Activated CD4-positive, alpha-beta T cell treated with anti-CD3 and anti-CD28 coated beads, Interleukin-2, amount 10 ng/mL, durations not matched to agents 24 days and 14 days (primary cell): Measurements from ENCODE around the gene ZNF467. TPM values are rescaled to one million over a fixed set of nuclear protein-coding genes. Genes with fewer than 3 reads are reported as not detected.

Source experiments
- DNase-seq: peaks from one replicate; pipeline ENCODE4 v3.0.0; 2022
- H3K27ac Mint-ChIP-seq: one replicate; pipeline ENCODE4 v1.8.0; 2022; ENCODE audit warnings: mild to moderate bottlenecking, mixed read lengths
- H3K27me3 Mint-ChIP-seq: one replicate; pipeline ENCODE4 v1.8.0; 2022; ENCODE audit warnings: mixed read lengths
- H3K36me3 Mint-ChIP-seq: one replicate; pipeline ENCODE4 v1.8.0; 2022; ENCODE audit warnings: low read depth, mild to moderate bottlenecking, mixed read lengths
- H3K4me1 Mint-ChIP-seq: one replicate; pipeline ENCODE4 v1.8.0; 2021; ENCODE audit warnings: mixed read lengths
- H3K4me3 Mint-ChIP-seq: one replicate; pipeline ENCODE4 v1.8.0; 2022; ENCODE audit warnings: mild to moderate bottlenecking, moderate library complexity, mixed read lengths
- H3K9me3 Mint-ChIP-seq: one replicate; pipeline ENCODE4 v1.8.0; 2021; ENCODE audit warnings: mixed read lengths
- intact Hi-C: fragments of 100-400 bp; cut with micrococcal nuclease; formaldehyde crosslinking; loops from one replicate; pipeline ENCODE4 v1.15.1; 2023
- total RNA-seq: library from RNA; stranded (reverse); gene quantifications from 2 replicates; pipeline ENCODE4 v1.2.3, GENCODE V29; 2022

ZNF467 gene
- total RNA-seq, 1 donor from 2014 or later, result 0.21 TPM

DNA sequence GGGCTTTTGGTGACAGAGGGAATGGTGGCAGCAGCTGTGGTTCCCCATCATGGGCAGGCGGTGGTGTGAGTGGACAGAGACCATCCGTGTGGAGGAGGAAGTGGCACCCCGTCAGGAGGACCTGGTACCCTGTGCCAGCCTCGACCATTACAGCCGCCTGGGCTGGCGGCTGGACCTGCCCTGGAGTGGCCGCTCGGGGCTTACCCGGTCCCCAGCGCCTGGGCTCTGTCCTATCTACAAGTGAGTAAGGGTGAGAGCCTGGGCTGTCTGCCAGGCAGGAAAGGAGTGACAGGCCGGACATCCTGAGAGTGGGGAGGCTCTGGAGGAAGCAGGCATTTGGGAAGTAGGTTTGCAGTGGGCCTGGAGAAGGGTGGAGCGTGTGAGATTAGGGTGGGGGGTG, 2.9 kb upstream of the ZNF467 start:
- no peaks in the 10 kb centered on the region for H3K9me3 Mint-ChIP-seq
- H3K4me3 Mint-ChIP-seq, result no peak overlapping the region
- H3K27me3 Mint-ChIP-seq, result peaks cover 22% of the 10 kb centered on the region
- H3K36me3 Mint-ChIP-seq, result no peaks in the 10 kb centered on the region
- H3K4me1 Mint-ChIP-seq, result no peaks in the 10 kb centered on the region
- intact Hi-C loops, result no loop called here
- DNase-seq, result no peak
- no peak overlapping the region for H3K27ac Mint-ChIP-seq

DNA sequence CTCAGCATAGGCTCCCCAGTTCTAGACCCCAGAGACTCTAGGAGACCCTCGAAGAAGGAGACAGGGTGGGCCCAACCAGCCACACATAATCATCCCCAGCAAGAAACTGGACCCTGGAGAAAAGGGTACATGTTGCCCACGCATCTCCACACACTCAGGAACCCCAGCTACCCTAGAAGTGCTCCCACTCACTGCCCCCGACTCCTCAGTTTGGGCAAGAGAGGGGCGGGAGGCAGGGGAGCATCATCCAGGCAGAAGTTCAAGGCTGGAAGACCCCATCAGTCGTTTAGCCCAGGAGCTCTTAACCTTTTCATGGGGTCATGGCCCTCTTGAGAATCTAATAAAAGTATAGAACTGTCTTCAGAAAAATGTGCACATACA, 1.8 kb upstream of the ZNF467 start:
- Mint-ChIP-seq H3K27me3 (peaks cover 26% of the 10 kb centered on the region), H3K36me3 (no peaks in the 10 kb centered on the region), H3K27ac (no peak overlapping the region), H3K4me1 (no peaks in the 10 kb centered on the region), H3K4me3 (no peak overlapping the region), H3K9me3 (no peaks in the 10 kb centered on the region)
- intact Hi-C loops, result no loop called here
- DNase-seq, result no peak

DNA sequence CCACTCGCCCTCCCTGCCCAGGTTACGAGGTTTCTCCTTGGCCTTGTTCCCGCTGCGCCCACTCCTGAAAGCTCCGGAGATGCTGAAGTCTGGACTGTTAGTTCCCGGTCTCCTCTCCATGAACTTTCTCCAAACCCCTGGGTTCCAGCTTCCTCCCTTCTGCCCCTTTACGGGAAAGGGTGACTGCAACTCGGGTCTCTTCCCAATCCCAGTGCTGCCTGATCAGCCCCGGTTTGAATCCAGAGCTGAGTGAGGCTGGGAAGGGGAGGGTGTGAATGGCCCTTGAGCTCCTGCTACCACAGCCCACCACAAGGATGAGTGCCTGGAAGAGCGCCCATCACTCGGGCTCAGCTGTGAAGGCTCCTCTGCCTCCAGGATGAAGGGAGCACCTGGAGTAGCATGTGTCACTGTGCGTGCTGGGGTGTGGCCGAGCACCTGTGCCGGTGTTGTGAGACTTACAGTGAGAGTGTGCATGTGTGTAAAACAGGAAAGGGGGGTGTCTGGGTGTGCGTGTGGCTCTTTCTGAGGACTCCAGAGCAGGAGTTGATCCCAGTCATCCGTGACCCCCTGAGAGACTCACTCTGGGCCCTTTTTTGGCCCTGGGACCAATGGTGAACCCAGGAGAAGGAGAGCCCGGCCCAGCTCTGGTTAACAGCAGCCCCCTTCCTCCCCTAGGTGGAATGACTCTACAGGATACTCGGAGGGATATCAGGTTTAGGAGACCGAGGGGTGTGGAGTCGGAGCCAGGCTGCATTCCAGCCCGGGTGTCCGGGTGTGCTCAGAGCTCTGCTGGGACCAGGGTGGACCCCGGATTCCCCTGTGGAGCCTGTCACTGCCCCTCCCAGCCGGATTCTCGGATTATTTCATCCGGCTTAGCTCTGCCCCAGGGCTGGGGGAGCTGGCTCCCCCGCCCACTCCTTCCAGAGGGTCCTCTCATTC, 1.1 kb upstream of the ZNF467 start:
- no peaks in the 10 kb centered on the region for H3K36me3 Mint-ChIP-seq
- H3K4me3 Mint-ChIP-seq, result peak overlapping the region; percentile 67
- no peak overlapping the region for H3K27ac Mint-ChIP-seq
- peaks cover 30% of the 10 kb centered on the region for H3K27me3 Mint-ChIP-seq
- DNase-seq, result no peak
- intact Hi-C loops, result no loop called here
- no peaks in the 10 kb centered on the region for H3K9me3 Mint-ChIP-seq
- H3K4me1 Mint-ChIP-seq, result no peaks in the 10 kb centered on the region

GRCh38 chr7:149772956-149773434, 393 bp downstream of the ZNF467 start:
- no peaks in the 10 kb centered on the region for H3K4me1 Mint-ChIP-seq
- DNase-seq, result peak; percentile 78
- H3K9me3 Mint-ChIP-seq, result no peaks in the 10 kb centered on the region
- intact Hi-C loops, result no loop called here
- peak overlapping the region; percentile 79 for H3K4me3 Mint-ChIP-seq
- H3K27me3 Mint-ChIP-seq, result peaks cover 34% of the 10 kb centered on the region
- no peaks in the 10 kb centered on the region for H3K36me3 Mint-ChIP-seq
- H3K27ac Mint-ChIP-seq, result no peak overlapping the region

DNA sequence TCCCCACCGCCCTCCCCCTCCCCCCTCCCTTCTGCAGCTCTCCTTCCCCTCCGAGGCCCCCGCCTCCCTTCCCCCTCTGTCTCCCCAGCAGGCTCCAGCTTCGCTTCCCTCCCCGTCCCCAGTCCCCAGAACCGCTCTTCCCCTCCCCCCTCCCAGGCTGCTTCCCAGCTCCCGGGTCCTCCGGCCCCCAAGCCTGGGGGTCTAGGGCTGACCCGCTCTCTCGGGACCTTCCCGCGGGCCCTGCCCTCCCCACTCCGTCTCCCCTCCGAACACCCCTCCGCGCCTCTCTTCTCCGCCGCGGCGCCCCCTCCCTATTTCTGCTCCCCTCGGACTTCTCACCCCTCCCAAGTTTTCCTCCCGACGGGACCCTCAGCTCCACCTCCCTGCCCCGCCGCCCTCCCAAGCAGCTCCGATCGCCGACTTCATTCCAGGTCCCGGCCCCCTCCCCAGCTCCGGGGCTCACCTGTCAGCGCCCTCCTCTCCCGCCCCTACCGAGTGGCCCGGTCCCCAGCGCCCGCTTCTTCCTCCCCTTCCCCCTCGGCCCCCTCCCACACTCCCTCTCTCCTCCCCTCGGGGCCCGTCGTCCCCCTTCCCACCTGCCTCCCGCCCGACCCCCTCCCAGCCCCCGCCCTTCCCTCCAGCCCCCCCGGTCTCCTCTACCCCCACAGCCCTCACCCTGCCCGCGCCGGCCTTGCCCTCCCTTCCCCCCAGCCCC, 990 bp downstream of the ZNF467 start:
- Mint-ChIP-seq H3K27me3 (peaks cover 34% of the 10 kb centered on the region), H3K27ac (no peak overlapping the region), H3K36me3 (no peaks in the 10 kb centered on the region), H3K4me1 (no peaks in the 10 kb centered on the region), H3K9me3 (no peaks in the 10 kb centered on the region), H3K4me3 (peak overlapping the region; percentile 86)
- DNase-seq, result peak; percentile 60
- intact Hi-C loops, result no loop called here

GRCh38 chr7:149771720-149772240, 1.6 kb downstream of the ZNF467 start:
- H3K4me3 Mint-ChIP-seq, result peak overlapping the region; percentile 86
- H3K36me3 Mint-ChIP-seq, result no peaks in the 10 kb centered on the region
- intact Hi-C loops, result loop anchor here (1.0 to 2.0 kb wide), 4 partner anchors 57 to 173 kb away; partner anchors contain the start of genes ATP6V0E2 and ZNF862
- no peak overlapping the region for H3K27ac Mint-ChIP-seq
- H3K4me1 Mint-ChIP-seq, result no peaks in the 10 kb centered on the region
- peak; percentile 96 for DNase-seq
- no peaks in the 10 kb centered on the region for H3K9me3 Mint-ChIP-seq
- peaks cover 32% of the 10 kb centered on the region for H3K27me3 Mint-ChIP-seq

GRCh38 chr7:149770728-149771636, 2.4 kb downstream of the ZNF467 start:
- no peaks in the 10 kb centered on the region for H3K9me3 Mint-ChIP-seq
- H3K27me3 Mint-ChIP-seq, result peaks cover 28% of the 10 kb centered on the region
- no peak overlapping the region for H3K27ac Mint-ChIP-seq
- intact Hi-C loops, result loop anchor here (1.0 to 2.0 kb wide), 4 partner anchors 56 to 172 kb away; partner anchors contain the start of genes ATP6V0E2 and ZNF862
- no peaks in the 10 kb centered on the region for H3K4me1 Mint-ChIP-seq
- no peaks in the 10 kb centered on the region for H3K36me3 Mint-ChIP-seq
- no peak for DNase-seq
- H3K4me3 Mint-ChIP-seq, result peak overlapping the region; percentile 86

DNA sequence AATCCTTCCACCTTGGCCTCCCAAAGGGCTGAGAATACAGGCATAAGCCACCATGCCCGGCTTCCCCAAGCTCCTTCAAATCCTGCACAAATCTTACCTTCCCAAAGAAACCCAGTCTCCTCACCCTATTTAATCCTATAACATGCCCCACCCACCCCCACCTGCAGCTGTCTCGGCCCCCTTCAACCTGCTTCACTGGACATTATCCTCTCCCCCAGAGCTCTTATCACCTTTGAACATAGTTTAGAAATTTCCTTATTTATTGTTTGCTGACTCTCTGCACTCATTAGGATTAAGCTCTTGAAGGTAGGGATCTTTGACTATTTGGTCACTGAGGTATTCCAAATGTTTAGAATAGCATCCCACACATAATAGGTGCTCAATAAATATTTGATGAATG, 3.5 kb downstream of the ZNF467 start:
- no peaks in the 10 kb centered on the region for H3K9me3 Mint-ChIP-seq
- intact Hi-C loops, result loop anchor here (2.0 kb wide), 3 partner anchors 55 to 171 kb away; partner anchors contain the start of gene ATP6V0E2
- H3K27me3 Mint-ChIP-seq, result peaks cover 21% of the 10 kb centered on the region
- H3K36me3 Mint-ChIP-seq, result no peaks in the 10 kb centered on the region
- H3K4me1 Mint-ChIP-seq, result no peaks in the 10 kb centered on the region
- no peak for DNase-seq
- no peak overlapping the region for H3K4me3 Mint-ChIP-seq
- no peak overlapping the region for H3K27ac Mint-ChIP-seq

GRCh38 chr7:149768931-149769330, 4.5 kb downstream of the ZNF467 start:
- no peaks in the 10 kb centered on the region for H3K4me1 Mint-ChIP-seq
- DNase-seq, result no peak
- no peaks in the 10 kb centered on the region for H3K36me3 Mint-ChIP-seq
- no peak overlapping the region for H3K27ac Mint-ChIP-seq
- no peak overlapping the region for H3K4me3 Mint-ChIP-seq
- H3K9me3 Mint-ChIP-seq, result no peaks in the 10 kb centered on the region
- peaks cover 13% of the 10 kb centered on the region for H3K27me3 Mint-ChIP-seq
- intact Hi-C loops, result no loop called here

GRCh38 chr7:149767068-149767467, 6.3 kb downstream of the ZNF467 start:
- DNase-seq, result no peak
- H3K27me3 Mint-ChIP-seq, result peaks cover 11% of the 10 kb centered on the region
- H3K36me3 Mint-ChIP-seq, result no peaks in the 10 kb centered on the region
- intact Hi-C loops, result no loop called here
- no peak overlapping the region for H3K4me3 Mint-ChIP-seq
- H3K27ac Mint-ChIP-seq, result no peak overlapping the region
- H3K4me1 Mint-ChIP-seq, result no peaks in the 10 kb centered on the region
- H3K9me3 Mint-ChIP-seq, result no peaks in the 10 kb centered on the region

- H3K9me3 Mint-ChIP-seq, result no peaks in the 10 kb centered on the region
- DNase-seq, result no peak
- intact Hi-C loops, result no loop called here
- H3K27ac Mint-ChIP-seq, result no peak overlapping the region
- H3K4me1 Mint-ChIP-seq, result no peaks in the 10 kb centered on the region
- no peak overlapping the region for H3K4me3 Mint-ChIP-seq
- peaks cover 11% of the 10 kb centered on the region for H3K27me3 Mint-ChIP-seq
- H3K36me3 Mint-ChIP-seq, result no peaks in the 10 kb centered on the region
Measured at GRCh38 chr7:149766135-149766675, 7.2 kb downstream of the ZNF467 start.

DNA sequence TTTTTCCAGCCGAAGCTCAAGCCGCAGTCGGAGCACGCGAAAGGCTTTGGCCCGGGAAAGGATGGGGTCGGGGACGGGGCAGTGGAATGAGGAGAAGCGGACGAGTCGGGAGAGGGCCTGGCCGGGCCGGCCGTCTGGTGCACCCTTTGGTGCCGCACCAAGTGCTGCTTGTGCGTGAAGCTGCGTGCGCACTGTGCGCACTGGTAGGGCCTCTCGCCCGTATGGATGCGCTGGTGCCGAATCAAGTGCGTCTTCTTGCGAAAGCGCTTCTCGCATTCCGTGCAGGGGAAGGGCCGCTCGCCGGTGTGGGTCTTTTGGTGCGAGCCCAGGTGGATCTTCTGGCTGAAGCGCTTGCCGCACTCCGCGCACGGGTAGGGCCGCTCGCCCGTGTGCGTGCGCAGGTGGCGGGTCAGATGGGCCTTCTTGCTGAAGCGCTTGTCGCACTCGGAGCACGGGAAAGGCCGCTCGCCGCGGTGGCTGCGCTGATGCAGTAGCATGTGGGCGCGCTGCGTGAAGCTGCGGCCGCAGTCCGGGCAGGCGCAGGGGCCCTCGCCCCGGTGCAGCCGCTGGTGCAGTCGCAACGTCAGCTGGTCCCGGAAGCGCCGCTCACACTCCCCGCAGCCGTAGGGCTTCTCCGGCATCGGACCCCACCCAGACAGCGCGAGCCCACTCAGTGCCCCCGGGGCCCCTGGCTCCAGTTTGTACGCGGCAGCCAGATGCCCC, 7.8 kb downstream of the ZNF467 start:
- H3K27ac Mint-ChIP-seq, result no peak overlapping the region
- intact Hi-C loops, result no loop called here
- DNase-seq, result no peak
- no peaks in the 10 kb centered on the region for H3K9me3 Mint-ChIP-seq
- no peaks in the 10 kb centered on the region for H3K36me3 Mint-ChIP-seq
- H3K27me3 Mint-ChIP-seq, result peaks cover 11% of the 10 kb centered on the region
- H3K4me3 Mint-ChIP-seq, result no peak overlapping the region
- H3K4me1 Mint-ChIP-seq, result no peaks in the 10 kb centered on the region
